HCT116 (cell line): Measurements from ENCODE around the gene ZNF577. TPM values are rescaled to one million over a fixed set of nuclear protein-coding genes. Genes with fewer than 3 reads are reported as not detected.
"Not testable (repeated sequence)": the region's sequence is repeated elsewhere in the genome, so short reads cannot be mapped to it uniquely, and the experiment has no call there.

Experiments used
- ATAC-seq: fragments of 200-7000 bp; cut with Tn5 transposase; 2 replicates; pipeline ENCODE4 v1.9.1; 2020; ENCODE audit warnings: mild to moderate bottlenecking, moderate library complexity
- BruUV-seq: library from RNA; stranded (reverse); fragments of 400-500 nt; replicated peaks from 2 replicates; lab custom pipeline; 2021; lab: Mats Ljungman, UMichigan
- CTCF ChIA-PET: fragments of 300-600 bp; sonication (Branson Sonifier 250); formaldehyde crosslinking; loops from one replicate; lab custom pipeline; 2021; ENCODE audit warnings: antibody characterized with exemption; lab: Charles Lee
- POLR2A ChIA-PET: fragments of 300-600, 350-600 bp; sonication (Branson Sonifier 250); formaldehyde crosslinking; loops from one replicate; lab custom pipeline; 2021; ENCODE audit warnings: antibody characterized with exemption; lab: Charles Lee
- RAD21 ChIA-PET, 2 experiments: fragments of 300-600 bp; sonication (Branson Sonifier 250); formaldehyde crosslinking; loops; one replicate each; lab custom pipeline; 2023; ENCODE audit warnings: low total read pairs in 2 of 2; ENCODE audit not compliant: uncharacterized antibody in 2 of 2, unreplicated experiment in 2 of 2, low non-redundant PET in 1 of 2; lab: Charles Lee
- DNase-seq: peaks from one replicate; pipeline ENCODE4 v3.0.0-alpha.2; 2010; ENCODE audit warnings: low read depth, low spot score
- H2AFZ ChIP-seq: fragments of 200-600 bp; shearing (Covaris generic), sonication (generic); 2 replicates; pipeline ENCODE4 v1.6.1; 2017; ENCODE audit warnings: low read depth, mixed run types, mixed read lengths, antibody characterized with exemption, low read length; ENCODE audit not compliant: poor library complexity, severe bottlenecking
- H3K27ac ChIP-seq: 2 replicates; pipeline ENCODE4 v1.5.1; 2012; ENCODE audit warnings: low read depth, low read length
- H3K27me3 ChIP-seq: fragments of 200-600 bp; sonication (generic); 2 replicates; pipeline ENCODE4 v1.6.1; 2016; ENCODE audit warnings: mixed run types, low read length, mixed read lengths; ENCODE audit not compliant: insufficient read depth
- H3K36me3 ChIP-seq, 2 experiments: fragments of 200-500 bp in 1 of 2; fragments of 200-600 bp in 1 of 2; sonication (Bioruptor generic) in 1 of 2; sonication (generic) in 1 of 2; 2 replicates each; pipeline versions ENCODE4 v1.5.1 to v1.6.1; 2014 to 2016; ENCODE audit warnings: low read length in 2 of 2, inconsistent platforms in 1 of 2, mixed read lengths in 1 of 2, mixed run types in 1 of 2; ENCODE audit not compliant: insufficient read depth in 2 of 2, control insufficient read depth in 1 of 2
- H3K4me1 ChIP-seq, 2 experiments: fragments of 200-600 bp in 1 of 2; sonication (generic) in 1 of 2; 2 replicates each; pipeline versions ENCODE4 v1.5.1 to v1.6.1; 2012 to 2017; ENCODE audit warnings: low read length in 2 of 2, inconsistent platforms in 1 of 2, mild to moderate bottlenecking in 1 of 2, mixed read lengths in 1 of 2, mixed run types in 1 of 2, moderate library complexity in 1 of 2; ENCODE audit not compliant: insufficient read depth in 2 of 2, control insufficient read depth in 1 of 2
- H3K4me2 ChIP-seq: fragments of 200-600 bp; sonication (generic); 2 replicates; pipeline ENCODE4 v1.6.1; 2017; ENCODE audit warnings: mixed run types, low read length, mixed read lengths
- H3K4me3 ChIP-seq, 2 experiments: fragments of 200-600 bp in 1 of 2; sonication (generic) in 1 of 2; replicated peaks in 1 of 2; 2 replicates each; pipeline ENCODE4 v1.5.1; 2011 to 2016; ENCODE audit warnings: low read length in 2 of 2, control low read depth in 1 of 2, low read depth in 1 of 2, mild to moderate bottlenecking in 1 of 2, mixed read lengths in 1 of 2, mixed run types in 1 of 2
- H3K79me2 ChIP-seq: fragments of 200-600 bp; sonication (generic); 2 replicates; pipeline ENCODE4 v1.6.1; 2017; ENCODE audit warnings: mild to moderate bottlenecking, mixed run types, low read length, moderate library complexity, mixed read lengths; ENCODE audit not compliant: insufficient read depth
- H3K9ac ChIP-seq: fragments of 200-600 bp; sonication (generic); 2 replicates; pipeline ENCODE4 v1.6.1; 2016; ENCODE audit warnings: low read length, mixed read lengths
- H3K9me2 ChIP-seq: fragments of 200-600 bp; sonication (generic), shearing (Covaris generic); 2 replicates; pipeline ENCODE4 v1.6.1; 2017; ENCODE audit warnings: mixed run types, mild to moderate bottlenecking, moderate library complexity; ENCODE audit not compliant: insufficient read depth
- H3K9me3 ChIP-seq, 2 experiments: fragments of 200-500 bp in 1 of 2; fragments of 200-600 bp in 1 of 2; sonication (Bioruptor generic) in 1 of 2; sonication (generic) in 1 of 2; 2 replicates each; pipeline ENCODE4 v1.6.1; 2014 to 2017; ENCODE audit warnings: low read length in 2 of 2, mixed read lengths in 2 of 2, inconsistent platforms in 1 of 2, low read depth in 1 of 2, mild to moderate bottlenecking in 1 of 2, mixed run types in 1 of 2, moderate library complexity in 1 of 2; ENCODE audit not compliant: control insufficient read depth in 1 of 2, insufficient read depth in 1 of 2
- H4K20me1 ChIP-seq: fragments of 200-600 bp; sonication (generic), shearing (Covaris generic); 2 replicates; pipeline ENCODE4 v1.6.1; 2017; ENCODE audit warnings: mixed run types, mild to moderate bottlenecking, moderate library complexity; ENCODE audit not compliant: insufficient read depth
- RAD21 ChIP-seq: IDR thresholded peaks from 2 replicates; pipeline ENCODE4 v1.6.1; 2012; ENCODE audit warnings: low read depth, mild to moderate bottlenecking
- ZFX ChIP-seq: fragments of 450-650 bp; IDR thresholded peaks from 2 replicates; pipeline ENCODE4 v1.6.1; 2017
- ZNF274 ChIP-seq: fragments of 200-500 bp; sonication (Bioruptor generic); IDR thresholded peaks from 2 replicates; pipeline ENCODE4 v1.6.1; 2014; ENCODE audit warnings: mild to moderate bottlenecking, low read depth, low read length, inconsistent platforms
- intact Hi-C: fragments of 100-400 bp; cut with micrococcal nuclease; formaldehyde crosslinking; loops from 2 replicates; pipeline ENCODE4 v1.10.0; 2022
- total RNA-seq: library from RNA; stranded (reverse); gene quantifications from one replicate; pipeline ENCODE4 v1.2.1, GENCODE V29; 2021; ENCODE audit not compliant: unreplicated experiment

Gene ZNF577
- total RNA-seq, 1 experiment from 2014 or later: 5.8 TPM

DNA sequence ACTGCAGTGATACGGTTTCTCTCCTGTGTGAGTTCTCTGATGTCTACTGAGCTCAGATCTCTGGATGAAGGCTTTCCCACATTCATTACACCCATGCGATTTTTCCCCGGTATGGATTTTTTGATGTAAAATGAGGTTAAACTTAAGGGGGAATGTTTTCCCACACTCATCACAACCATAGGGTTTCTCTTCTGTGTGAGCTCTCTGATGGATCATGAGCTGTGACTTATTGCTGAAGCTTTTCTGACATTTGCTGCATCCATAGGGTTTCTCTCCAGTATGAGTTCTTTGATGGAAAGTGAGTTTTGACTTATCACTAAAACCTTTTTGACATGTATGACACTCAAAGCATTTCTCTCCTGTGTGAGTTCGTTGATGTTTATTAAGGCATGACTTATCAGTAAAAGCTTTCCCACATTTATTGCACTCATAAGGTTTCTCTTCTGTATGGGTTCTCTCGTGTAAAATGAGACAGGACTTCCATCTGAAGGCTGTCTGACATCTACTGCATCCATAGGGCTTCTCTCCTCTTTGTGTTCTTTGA lies 27.6 kb upstream of the ZNF577 start:
- no peak overlapping the region for H3K4me3 ChIP-seq

DNA sequence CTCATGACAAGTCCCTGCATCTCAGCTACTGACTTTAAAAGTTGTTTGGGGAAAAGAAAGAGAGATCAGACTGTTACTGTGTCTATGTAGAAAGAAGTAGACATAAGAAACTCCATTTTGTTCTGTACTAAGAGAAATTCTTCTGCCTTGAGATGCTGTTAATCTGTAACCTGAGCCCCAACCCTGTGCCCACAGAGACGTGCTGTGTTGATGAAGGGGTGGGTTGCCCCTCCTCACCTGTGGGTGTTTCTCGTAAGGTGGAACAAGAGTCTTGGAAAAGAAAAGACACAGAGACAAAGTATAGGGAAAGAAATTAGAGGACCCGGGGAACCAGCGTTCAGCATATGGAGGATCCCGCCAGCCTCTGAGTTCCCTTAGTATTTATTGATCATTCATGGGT lies 20.2 kb upstream of the ZNF577 start:
- RAD21 ChIA-PET, H3K4me1 ChIP-seq, H3K27me3 ChIP-seq, H3K9me3 ChIP-seq, intact Hi-C loops, H3K9ac ChIP-seq, H3K36me3 ChIP-seq, DNase-seq, H3K4me3 ChIP-seq, H2AFZ ChIP-seq, H3K27ac ChIP-seq, CTCF ChIA-PET, H4K20me1 ChIP-seq, ATAC-seq, H3K4me2 ChIP-seq, POLR2A ChIA-PET, BruUV-seq, H3K9me2 ChIP-seq: not testable (repeated sequence)
- peaks cover 19% of the 10 kb centered on the region for H3K79me2 ChIP-seq

More for the DNA sequence above, 27.6 kb upstream of the ZNF577 start:
- ChIA-PET POLR2A (no interaction called here), RAD21 (no interaction called here), CTCF (no interaction called here)
- Histone ChIP-seq H3K27me3 (no peaks in the 10 kb centered on the region), H3K79me2 (no peaks in the 10 kb centered on the region), H3K4me2 (no peak overlapping the region), H3K9me2 (no peaks in the 10 kb centered on the region), H3K4me1 (no peaks in the 10 kb centered on the region), H3K9ac (no peak overlapping the region), H2AFZ (no peak overlapping the region), H3K9me3 (peaks cover 30 to 35% of the 10 kb centered on the region in 2 experiments; a peak in 3 of 4 replicates)
- DNase-seq: no peak
- intact Hi-C loops: no loop called here
- no peak for TF ChIP-seq RAD21
- no peak for TF ChIP-seq ZFX
- peak; percentile 93 for TF ChIP-seq ZNF274
- TF ChIP-seq, all 23 proteins: peak for 1
- no peak overlapping the region for H3K27ac ChIP-seq
- no TSS peak for BruUV-seq
- H3K36me3 ChIP-seq: no peaks in the 10 kb centered on the region
- no peaks in the 10 kb centered on the region for H4K20me1 ChIP-seq
- ATAC-seq: no peak

DNA sequence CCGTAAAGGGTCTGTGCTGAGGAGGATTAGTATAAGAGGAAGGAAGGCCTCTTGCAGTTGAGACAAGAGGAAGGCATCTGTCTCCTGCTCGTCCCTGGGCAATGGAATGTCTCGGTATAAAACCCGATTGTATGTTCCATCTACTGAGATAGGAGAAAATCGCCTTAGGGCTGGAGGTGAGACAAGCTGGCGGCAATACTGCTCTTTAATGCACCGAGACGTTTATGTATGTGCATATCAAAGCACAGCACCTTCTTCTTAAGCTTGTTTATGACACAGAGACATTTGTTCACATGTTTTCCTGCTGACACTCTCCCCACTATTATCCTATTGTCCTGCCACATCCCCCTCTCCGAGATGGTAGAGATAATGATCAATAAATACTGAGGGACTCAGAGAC lies 18.4 kb upstream of the ZNF577 start:
- H3K4me3 ChIP-seq, H3K9me2 ChIP-seq, POLR2A ChIA-PET, H3K27me3 ChIP-seq, BruUV-seq, DNase-seq, H3K4me2 ChIP-seq, H3K36me3 ChIP-seq, H3K4me1 ChIP-seq, ATAC-seq, intact Hi-C loops, H3K9ac ChIP-seq, RAD21 ChIA-PET, H3K9me3 ChIP-seq, H4K20me1 ChIP-seq, CTCF ChIA-PET, H2AFZ ChIP-seq, H3K27ac ChIP-seq: not testable (repeated sequence)
- peaks cover 34% of the 10 kb centered on the region for H3K79me2 ChIP-seq

DNA sequence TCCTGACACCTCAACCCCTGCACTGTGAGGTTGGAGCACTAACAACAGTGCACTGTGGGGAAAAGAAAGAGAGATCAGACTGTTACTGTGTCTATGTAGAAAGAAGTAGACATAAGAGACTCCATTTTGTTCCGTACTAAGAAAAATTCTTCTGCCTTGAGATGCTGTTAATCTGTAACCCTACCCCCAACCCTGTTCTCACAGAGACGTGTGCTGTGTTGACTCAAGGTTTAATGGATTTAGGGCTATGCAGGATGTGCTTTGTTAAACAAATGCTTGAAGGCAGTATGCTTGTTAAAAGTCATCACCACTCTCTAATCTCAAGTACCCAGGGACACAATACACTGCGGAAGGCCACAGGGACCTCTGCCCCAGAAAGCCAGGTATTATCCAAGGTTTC lies 17.9 kb upstream of the ZNF577 start:
- H3K9ac ChIP-seq, H3K27ac ChIP-seq, POLR2A ChIA-PET, BruUV-seq, H4K20me1 ChIP-seq, H3K36me3 ChIP-seq, DNase-seq, RAD21 ChIA-PET, H3K4me1 ChIP-seq, H3K9me2 ChIP-seq, H3K27me3 ChIP-seq, H3K4me2 ChIP-seq, ATAC-seq, CTCF ChIA-PET: not testable (repeated sequence)
- peak overlapping the region; percentile 34 for H2AFZ ChIP-seq
- H3K9me3 ChIP-seq: peaks cover 3 to 13% of the 10 kb centered on the region in 2 experiments; a peak in 3 of 4 replicates
- intact Hi-C loops: loop anchor here (1.0 kb wide), 1 partner anchor 22 kb away; the partner anchor contains the start of gene ZNF613
- H3K4me3 ChIP-seq: peak overlapping the region in 1 of 2 experiments; percentile 71; a peak in 1 of 4 replicates
- peaks cover 39% of the 10 kb centered on the region for H3K79me2 ChIP-seq
